SK-N-SH (cell line): ENCODE results near the gene ZBTB1. TPM values are rescaled to one million over a fixed set of nuclear protein-coding genes. Genes with fewer than 3 reads are reported as not detected.
"Not testable (repeated sequence)": the region's sequence is repeated elsewhere in the genome, so short reads cannot be mapped to it uniquely, and the experiment has no call there.

Experiments used
- CTCF ChIA-PET: fragments of 300-600, 350-600 bp; formaldehyde crosslinking; extraction: SDS; loops from one replicate; lab custom pipeline; 2021; lab: Yijun Ruan, JAX
- POLR2A ChIA-PET: fragments of 350-600 bp; sonication (Branson Sonifier 250); formaldehyde crosslinking; extraction: SDS; loops from one replicate; lab custom pipeline; 2020; ENCODE audit warnings: antibody characterized with exemption, inconsistent platforms; lab: Yijun Ruan, JAX
- DNase-seq: peaks from one replicate; pipeline ENCODE4 v3.0.0; 2012
- H2AFZ ChIP-seq: fragments of 200-600 bp; sonication (generic); 2 replicates; pipeline ENCODE4 v1.8.1; 2016; ENCODE audit warnings: antibody characterized with exemption, mild to moderate bottlenecking, low read depth
- H3F3A ChIP-seq: fragments of 200-600 bp; sonication (generic); replicated peaks from 2 replicates; pipeline ENCODE3; 2016; ENCODE audit warnings: antibody characterized with exemption, mild to moderate bottlenecking; ENCODE audit not compliant: insufficient read depth
- H3K27ac ChIP-seq, 2 experiments: fragments of 200-500 bp in 1 of 2; fragments of 200-600 bp in 1 of 2; sonication (Bioruptor generic) in 1 of 2; sonication (generic), shearing (Covaris generic) in 1 of 2; 2 replicates each; pipeline versions ENCODE4 v1.5.1 to v1.6.1; 2014 to 2016; ENCODE audit warnings: low read depth in 2 of 2, inconsistent platforms in 1 of 2, low read length in 1 of 2, mild to moderate bottlenecking in 1 of 2, mixed read lengths in 1 of 2
- H3K27me3 ChIP-seq: fragments of 200-600 bp; sonication (generic), shearing (Covaris generic); 2 replicates; pipeline ENCODE4 v1.6.1; 2016; ENCODE audit warnings: mixed run types; ENCODE audit not compliant: insufficient read depth
- H3K36me3 ChIP-seq, 2 experiments: fragments of 200-500 bp in 1 of 2; fragments of 200-600 bp in 1 of 2; sonication (Bioruptor generic) in 1 of 2; sonication (generic) in 1 of 2; replicated peaks in 1 of 2; 2 replicates each; pipeline versions ENCODE3 to v1.5.1; 2014 to 2016; ENCODE audit warnings: low read length in 1 of 2, mild to moderate bottlenecking in 1 of 2; ENCODE audit not compliant: insufficient read depth in 2 of 2, control insufficient read depth in 1 of 2
- H3K4me1 ChIP-seq, 2 experiments: fragments of 200-500 bp in 1 of 2; fragments of 200-600 bp in 1 of 2; sonication (Bioruptor generic) in 1 of 2; sonication (generic), shearing (Covaris generic) in 1 of 2; 2 replicates each; pipeline versions ENCODE4 v1.5.1 to v1.6.1; 2014 to 2016; ENCODE audit warnings: low read depth in 1 of 2, low read length in 1 of 2, mixed run types in 1 of 2; ENCODE audit not compliant: insufficient read depth in 2 of 2, control insufficient read depth in 1 of 2
- H3K4me2 ChIP-seq: fragments of 200-600 bp; sonication (generic), shearing (Covaris generic); 2 replicates; pipeline ENCODE4 v1.6.1; 2017; ENCODE audit warnings: mixed run types
- H3K4me3 ChIP-seq, 2 experiments: fragments of 200-500 bp in 1 of 2; fragments of 200-600 bp in 1 of 2; sonication (Bioruptor generic) in 1 of 2; sonication (generic), shearing (Covaris generic) in 1 of 2; 2 replicates each; pipeline versions ENCODE4 v1.5.1 to v1.8.1; 2014 to 2016; ENCODE audit warnings: low read depth in 2 of 2, inconsistent platforms in 1 of 2, low read length in 1 of 2, mild to moderate bottlenecking in 1 of 2, mixed read lengths in 1 of 2, moderate library complexity in 1 of 2
- H3K79me2 ChIP-seq: fragments of 200-600 bp; sonication (generic); 2 replicates; pipeline ENCODE4 v1.8.1; 2017; ENCODE audit warnings: mild to moderate bottlenecking; ENCODE audit not compliant: insufficient read depth
- H3K9ac ChIP-seq: fragments of 200-600 bp; sonication (generic); 2 replicates; pipeline ENCODE4 v1.6.1; 2017; ENCODE audit warnings: mixed run types
- H3K9me2 ChIP-seq: fragments of 200-600 bp; sonication (generic); 2 replicates; pipeline ENCODE4 v1.6.1; 2017; ENCODE audit warnings: mixed run types
- H3K9me3 ChIP-seq: fragments of 200-600 bp; sonication (generic); 2 replicates; pipeline ENCODE4 v1.6.1; 2017; ENCODE audit warnings: mixed run types, mild to moderate bottlenecking, moderate library complexity
- H4K20me1 ChIP-seq: fragments of 200-600 bp; sonication (generic); 2 replicates; pipeline ENCODE4 v1.6.1; 2017; ENCODE audit warnings: mild to moderate bottlenecking, mixed run types; ENCODE audit not compliant: insufficient read depth
- CTCF ChIP-seq: fragments of 200-600 bp; sonication (generic); IDR thresholded peaks from 2 replicates; pipeline ENCODE4 v1.6.1; 2017; ENCODE audit warnings: antibody characterized with exemption, mild to moderate bottlenecking, moderate library complexity
- FOSL2 ChIP-seq: IDR thresholded peaks from 2 replicates; pipeline ENCODE4 v1.4.0; 2012; ENCODE audit warnings: low read depth, mild to moderate bottlenecking, moderate library complexity, borderline replicate concordance
- FOXM1 ChIP-seq: IDR thresholded peaks from 2 replicates; pipeline ENCODE4 v1.4.0; 2012; ENCODE audit warnings: low read depth, mild to moderate bottlenecking
- IRF3 ChIP-seq: fragments of 150-350 bp; IDR thresholded peaks from 2 replicates; pipeline ENCODE4 v1.6.1; 2016; ENCODE audit warnings: mild to moderate bottlenecking, low read depth, low read length
- JUND ChIP-seq: IDR thresholded peaks from 2 replicates; pipeline ENCODE4 v1.4.0; 2012
- MXI1 ChIP-seq: IDR thresholded peaks from 2 replicates; pipeline ENCODE4 v1.6.1; 2012; ENCODE audit warnings: mild to moderate bottlenecking, low read depth, low read length, improper control_type of control experiment
- NFIC ChIP-seq: IDR thresholded peaks from 2 replicates; pipeline ENCODE4 v1.4.0; 2012; ENCODE audit warnings: borderline replicate concordance
- RAD21 ChIP-seq: IDR thresholded peaks from 2 replicates; pipeline ENCODE4 v1.6.1; 2012; ENCODE audit warnings: mild to moderate bottlenecking, low read length
- RCOR1 ChIP-seq: fragments of 150-350 bp; IDR thresholded peaks from 2 replicates; pipeline ENCODE4 v1.6.1; 2017; ENCODE audit warnings: antibody characterized with exemption, low read length
- REST ChIP-seq: IDR thresholded peaks from 2 replicates; pipeline ENCODE4 v1.6.1; 2012; ENCODE audit warnings: mild to moderate bottlenecking, low read depth, low read length, moderate library complexity
- RXRA ChIP-seq: IDR thresholded peaks from 2 replicates; pipeline ENCODE4 v1.4.0; 2012; ENCODE audit warnings: low read depth, mild to moderate bottlenecking, borderline replicate concordance
- TAF1 ChIP-seq: IDR thresholded peaks from 2 replicates; pipeline ENCODE4 v1.6.1; 2012; ENCODE audit warnings: low read depth, mild to moderate bottlenecking, low read length, moderate library complexity, borderline replicate concordance
- TEAD4 ChIP-seq: IDR thresholded peaks from 2 replicates; pipeline ENCODE4 v1.4.0; 2012; ENCODE audit warnings: mild to moderate bottlenecking, borderline replicate concordance; ENCODE audit not compliant: insufficient read depth
- WGBS: methylation state at CpG from one replicate; pipeline ENCODE4 v1.1.6; 2017; ENCODE audit warnings: low lambda C conversion rate; 5-methylcytosine and 5-hydroxymethylcytosine counted together
- polyA plus RNA-seq, 3 experiments: library from polyadenylated mRNA; depleted of rRNA; stranded (reverse); fragments of >200 nt; gene quantifications; 2 replicates each; pipeline ENCODE4 v1.2.3, GENCODE V29; 2012

ZBTB1 gene
- polyA plus RNA-seq, 1 of the 3 experiments (the other 2 are of a cell fraction) = 12.7 TPM

- no peak overlapping the region for H3K9ac ChIP-seq
- peak overlapping the region; percentile 39; the same call in 1 of the 2 replicates for H2AFZ ChIP-seq
- DNase-seq = no peak
- H3K9me2 ChIP-seq = no peaks in the 10 kb centered on the region
- no peaks in the 10 kb centered on the region for H3K27me3 ChIP-seq
- CTCF ChIA-PET = interaction anchor here (0.8 to 1.2 kb wide), 3 partner anchors 8 to 58 kb away, joined by 3 read pairs; no protein-coding TSS in a partner anchor
- H3K4me2 ChIP-seq = no peak overlapping the region
- peak overlapping the region; percentile 24 to 29; a peak in 2 of 4 replicates for H3K27ac ChIP-seq
- TF ChIP-seq RXRA (peak; percentile 17; the same call in 1 of the 2 replicates), RCOR1 (no peak), TAF1 (no peak), JUND (peak; percentile 43), FOSL2 (peak; percentile 48; the same call in 1 of the 2 replicates)
- TF ChIP-seq, all 33 proteins: peak for 3
- H3K4me3 ChIP-seq = no peak overlapping the region
- WGBS = 40% methylated on average over 3 of the region's 3 CpGs
- H3K9me3 ChIP-seq = no peaks in the 10 kb centered on the region
- POLR2A ChIA-PET = no interaction called here
- H3F3A ChIP-seq = peaks cover 4% of the 10 kb centered on the region
- no peaks in the 10 kb centered on the region for H3K36me3 ChIP-seq
- peaks cover 6 to 15% of the 10 kb centered on the region in 2 experiments for H3K4me1 ChIP-seq
- H4K20me1 ChIP-seq = no peaks in the 10 kb centered on the region
- H3K79me2 ChIP-seq = no peaks in the 10 kb centered on the region
Observed at GRCh38 chr14:64569138-64569631, 64.6 kb downstream of the ZBTB1 start.

- H3K4me3 ChIP-seq, H3K27me3 ChIP-seq, H3K9me3 ChIP-seq, H3F3A ChIP-seq, H3K79me2 ChIP-seq, H3K9me2 ChIP-seq, H3K9ac ChIP-seq, H4K20me1 ChIP-seq, H3K4me2 ChIP-seq, H2AFZ ChIP-seq, H3K36me3 ChIP-seq, DNase-seq, POLR2A ChIA-PET: not testable (repeated sequence)
- Histone ChIP-seq H3K4me1 (peaks cover 6 to 15% of the 10 kb centered on the region in 2 experiments), H3K27ac (peak overlapping the region; percentile 24 to 29; a peak in 2 of 4 replicates)
- WGBS = 92% methylated on average over 7 of the region's 7 CpGs
- CTCF ChIA-PET = interaction anchor here (1.1 kb wide), 1 partner anchor 10 kb away, joined by 3 read pairs; no protein-coding TSS in a partner anchor
Observed at GRCh38 chr14:64569646-64570045, 65.1 kb downstream of the ZBTB1 start.

GRCh38 chr14:64572386-64573104 lies 68.0 kb downstream of the ZBTB1 start:
- no peak overlapping the region for H2AFZ ChIP-seq
- peaks cover 2 to 6% of the 10 kb centered on the region in 2 experiments; a peak in 2 of 4 replicates for H3K4me1 ChIP-seq
- no peaks in the 10 kb centered on the region for H4K20me1 ChIP-seq
- H3K79me2 ChIP-seq = no peaks in the 10 kb centered on the region
- H3F3A ChIP-seq = no peaks in the 10 kb centered on the region
- POLR2A ChIA-PET = no interaction called here
- no peak overlapping the region for H3K4me2 ChIP-seq
- no peaks in the 10 kb centered on the region for H3K9me2 ChIP-seq
- no peak overlapping the region for H3K9ac ChIP-seq
- no peak overlapping the region for H3K4me3 ChIP-seq
- no peaks in the 10 kb centered on the region for H3K36me3 ChIP-seq
- H3K27me3 ChIP-seq = no peaks in the 10 kb centered on the region
- CTCF ChIA-PET = interaction anchor here (0.8 kb wide), 1 partner anchor 64 kb away, joined by 4 read pairs; no protein-coding TSS in a partner anchor
- H3K27ac ChIP-seq = no peak overlapping the region
- no peaks in the 10 kb centered on the region for H3K9me3 ChIP-seq
- DNase-seq = no peak
- TF ChIP-seq TEAD4 (no peak), MXI1 (no peak), JUND (no peak), RAD21 (no peak), NFIC (no peak), FOXM1 (no peak), RCOR1 (no peak), FOSL2 (no peak), CTCF (no peak), TAF1 (no peak), REST (no peak), IRF3 (no peak)
